IMR-90 (cell line): ENCODE measurements around the gene PPFIA2. TPM values are rescaled to one million over a fixed set of nuclear protein-coding genes. Genes with fewer than 3 reads are reported as not detected.

ENCODE experiments used
- ATAC-seq: fragments of 200-7000 bp; cut with Tn5 transposase; 2 replicates; pipeline ENCODE4 v1.9.1; 2020; ENCODE audit warnings: low read depth, mild to moderate bottlenecking, moderate library complexity
- BruUV-seq: library from RNA; stranded (reverse); fragments of 400-500 nt; replicated peaks from 2 replicates; lab custom pipeline; 2021; lab: Mats Ljungman, UMichigan
- CTCF ChIA-PET: fragments of 300-600 bp; formaldehyde crosslinking; extraction: SDS; loops from one replicate; lab custom pipeline; 2021; ENCODE audit warnings: antibody characterized with exemption; lab: Yijun Ruan, JAX
- POLR2A ChIA-PET: fragments of 300-600 bp; sonication (Branson Sonifier 250); formaldehyde crosslinking; loops from one replicate; lab custom pipeline; 2022; ENCODE audit warnings: antibody characterized with exemption; ENCODE audit not compliant: unreplicated experiment; lab: Charles Lee
- DNase-seq: peaks from one replicate; pipeline ENCODE4 v3.0.0; 2013
- H2AFZ ChIP-seq: replicated peaks from 2 replicates; pipeline ENCODE3; 2013; ENCODE audit warnings: low read length, mild to moderate bottlenecking; ENCODE audit not compliant: poor library complexity
- H2AK5ac ChIP-seq: 2 replicates; pipeline ENCODE4 v1.6.1; 2013; ENCODE audit warnings: low read depth, low read length, inconsistent platforms
- H2AK9ac ChIP-seq: replicated peaks from 2 replicates; pipeline ENCODE3; 2013; ENCODE audit warnings: mild to moderate bottlenecking, low read depth, low read length, moderate library complexity; ENCODE audit not compliant: poor library complexity
- H2BK120ac ChIP-seq: 2 replicates; pipeline ENCODE4 v1.6.1; 2013; ENCODE audit warnings: low read depth, low read length, inconsistent platforms
- H2BK15ac ChIP-seq: 3 replicates; pipeline ENCODE4 v1.6.1; 2013; ENCODE audit warnings: low read depth, low read length, inconsistent platforms
- H2BK20ac ChIP-seq: 2 replicates; pipeline ENCODE4 v1.6.1; 2013; ENCODE audit warnings: low read depth, mild to moderate bottlenecking, inconsistent platforms, low read length, moderate library complexity
- H2BK5ac ChIP-seq: 2 replicates; pipeline ENCODE4 v1.6.1; 2013; ENCODE audit warnings: mild to moderate bottlenecking, low read depth, low read length, inconsistent platforms; ENCODE audit not compliant: poor library complexity, severe bottlenecking
- H3K14ac ChIP-seq: replicated peaks from 2 replicates; pipeline ENCODE4 v1.6.1; 2013; ENCODE audit warnings: low read depth, low read length, inconsistent platforms
- H3K18ac ChIP-seq: 2 replicates; pipeline ENCODE4 v1.6.1; 2013; ENCODE audit warnings: low read depth, low read length, control low read depth
- H3K23ac ChIP-seq: 2 replicates; pipeline ENCODE4 v1.6.1; 2013; ENCODE audit warnings: low read depth, low read length, inconsistent platforms
- H3K27ac ChIP-seq: 2 replicates; pipeline ENCODE4 v1.5.1; 2013; ENCODE audit warnings: mild to moderate bottlenecking, control low read depth, low read length; ENCODE audit not compliant: insufficient read depth
- H3K27me3 ChIP-seq: 2 replicates; pipeline ENCODE4 v1.6.1; 2013; ENCODE audit warnings: low read length; ENCODE audit not compliant: control insufficient read depth, insufficient read depth
- H3K36me3 ChIP-seq: 2 replicates; pipeline ENCODE4 v1.6.1; 2013; ENCODE audit warnings: low read length, mixed read lengths; ENCODE audit not compliant: control insufficient read depth, insufficient read depth
- H3K4ac ChIP-seq: 2 replicates; pipeline ENCODE4 v1.6.1; 2013; ENCODE audit warnings: low read depth, low read length, inconsistent platforms
- H3K4me1 ChIP-seq: 2 replicates; pipeline ENCODE4 v1.6.1; 2013; ENCODE audit warnings: low read length, mixed read lengths; ENCODE audit not compliant: control insufficient read depth, insufficient read depth
- H3K4me2 ChIP-seq: 2 replicates; pipeline ENCODE4 v1.6.1; 2013; ENCODE audit warnings: low read depth, mild to moderate bottlenecking, control low read depth, low read length, moderate library complexity
- H3K4me3 ChIP-seq: 2 replicates; pipeline ENCODE4 v1.5.1; 2013; ENCODE audit warnings: low read depth, mild to moderate bottlenecking, control low read depth, low read length, moderate library complexity; ENCODE audit not compliant: insufficient read depth
- H3K56ac ChIP-seq: 2 replicates; pipeline ENCODE4 v1.6.1; 2013; ENCODE audit warnings: low read length, inconsistent platforms; ENCODE audit not compliant: insufficient read depth; ENCODE audit errors: extremely low read depth
- H3K79me1 ChIP-seq, 2 experiments: 2 replicates each; pipeline ENCODE4 v1.6.1; 2013; ENCODE audit warnings: low read length in 2 of 2, inconsistent platforms in 1 of 2, low read depth in 1 of 2
- H3K9ac ChIP-seq: 2 replicates; pipeline ENCODE4 v1.6.1; 2013; ENCODE audit warnings: low read depth, low read length, control low read depth
- H3K9me1 ChIP-seq: 2 replicates; pipeline ENCODE4 v1.6.1; 2013; ENCODE audit warnings: low read length, inconsistent platforms; ENCODE audit not compliant: insufficient read depth
- H3K9me3 ChIP-seq: 2 replicates; pipeline ENCODE4 v1.6.1; 2013; ENCODE audit warnings: low read length; ENCODE audit not compliant: control insufficient read depth, insufficient read depth
- H4K20me1 ChIP-seq: 2 replicates; pipeline ENCODE4 v1.6.1; 2013; ENCODE audit warnings: low read length, inconsistent platforms; ENCODE audit not compliant: insufficient read depth
- H4K5ac ChIP-seq: 2 replicates; pipeline ENCODE4 v1.6.1; 2013; ENCODE audit warnings: mild to moderate bottlenecking, low read depth, low read length, control low read depth
- H4K8ac ChIP-seq, 2 experiments: 2 replicates each; pipeline ENCODE4 v1.6.1; 2013; ENCODE audit warnings: low read depth in 2 of 2, low read length in 2 of 2, control low read depth in 1 of 2, inconsistent platforms in 1 of 2
- H4K91ac ChIP-seq: 2 replicates; pipeline ENCODE4 v1.6.1; 2013; ENCODE audit warnings: low read depth, low read length, inconsistent platforms; ENCODE audit not compliant: insufficient read depth
- MXI1 ChIP-seq: IDR thresholded peaks from 2 replicates; pipeline ENCODE4 v1.6.1; 2012; ENCODE audit warnings: low read depth, mild to moderate bottlenecking, low read length, moderate library complexity, borderline replicate concordance
- POLR2A ChIP-seq: IDR thresholded peaks from 2 replicates; pipeline ENCODE4 v1.6.1; 2012; ENCODE audit warnings: mild to moderate bottlenecking, low read depth, low read length
- RAD21 ChIP-seq: IDR thresholded peaks from 2 replicates; pipeline ENCODE4 v1.6.1; 2012; ENCODE audit warnings: low read length, improper control_type of control experiment
- RCOR1 ChIP-seq: IDR thresholded peaks from 2 replicates; pipeline ENCODE4 v1.6.1; 2012; ENCODE audit warnings: mild to moderate bottlenecking, low read length, improper control_type of control experiment; ENCODE audit not compliant: insufficient replicate concordance
- SMC3 ChIP-seq: fragments of 150-350 bp; IDR thresholded peaks from 2 replicates; pipeline ENCODE4 v1.6.1; 2016; ENCODE audit warnings: low read depth, mild to moderate bottlenecking, antibody characterized with exemption, low read length, moderate library complexity
- WGBS, 2 experiments: methylation state at CpG; one replicate each; pipeline versions ENCODE4 v1.1.5 to v1.1.7; 2013; ENCODE audit warnings: missing lambda C conversion rate in 2 of 2; ENCODE audit not compliant: insufficient read length in 1 of 2; ENCODE audit errors: extremely low coverage in 2 of 2; 5-methylcytosine and 5-hydroxymethylcytosine counted together
- dilution Hi-C: fragments of 300-500 bp; cut with HindIII; formaldehyde crosslinking; loops from one replicate; pipeline ENCODE4 v1.14.3; 2018; ENCODE audit warnings: low sequenced_read_pairs; ENCODE audit not compliant: unreplicated experiment
- in situ Hi-C: fragments of 300-500 bp; cut with MboI; formaldehyde crosslinking; loops from 3 replicates; pipeline ENCODE4 v1.14.3; 2019; ENCODE audit warnings: low sequenced_read_pairs, inconsistent platforms, mixed read lengths
- intact Hi-C: fragments of 100-400 bp; cut with micrococcal nuclease; formaldehyde crosslinking; loops from 2 replicates; pipeline ENCODE4 v1.10.0; 2022
- polyA plus RNA-seq, 3 experiments: library from polyadenylated mRNA; depleted of rRNA; stranded (reverse); fragments of >200 nt; gene quantifications; 2 replicates each; pipeline ENCODE4 v1.2.3, GENCODE V29; 2012; ENCODE audit warnings: low replicate concordance in 1 of 3
- total RNA-seq: library from RNA; depleted of rRNA; stranded (reverse); fragments of >200 nt; gene quantifications from 2 replicates; pipeline ENCODE4 v1.2.3, GENCODE V29; 2012
- TF ChIP-seq, protein P1 (sequence below): fragments of 150-350 bp; IDR thresholded peaks from 2 replicates; pipeline ENCODE4 v1.6.1; 2017; ENCODE audit warnings: mild to moderate bottlenecking, antibody characterized with exemption, low read length, low read depth
- TF ChIP-seq, protein P2 (sequence below): fragments of 150-350 bp; IDR thresholded peaks from 2 replicates; pipeline ENCODE4 v1.6.1; 2016; ENCODE audit warnings: low read depth, mild to moderate bottlenecking, low read length, moderate library complexity, borderline replicate concordance
- TF ChIP-seq, protein P3 (sequence below): conservative IDR thresholded peaks from 2 replicates; pipeline ENCODE4 v1.5.1; 2012; ENCODE audit warnings: mild to moderate bottlenecking, low read depth, low read length, improper control_type of control experiment

PPFIA2 gene
- total and polyA plus RNA-seq, 2 of the 4 experiments (the other 2 are of a cell fraction): 0.29 to 1.3 TPM

DNA sequence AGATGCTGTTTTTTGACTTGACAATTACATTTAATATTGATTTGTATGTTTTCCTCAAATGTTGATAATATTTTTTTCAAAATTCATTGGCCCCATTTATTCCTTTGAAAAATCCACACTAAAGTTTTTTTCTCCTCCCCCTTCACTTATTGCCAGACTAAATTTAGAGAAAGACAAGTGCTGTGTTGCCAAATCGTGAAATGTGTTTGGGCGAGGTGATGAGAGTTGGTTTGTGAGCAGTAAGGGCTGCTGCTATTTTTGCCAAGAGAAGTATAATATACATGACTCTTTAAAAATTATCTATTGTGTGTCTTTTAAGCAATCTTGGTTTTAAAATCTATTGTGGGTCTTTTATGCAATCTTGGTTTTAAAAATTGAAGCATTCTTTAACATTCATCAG is 188.9 kb downstream of the PPFIA2 start:
- Histone ChIP-seq H2AK5ac (no peak overlapping the region), H3K4me3 (no peak overlapping the region), H3K4me2 (no peak overlapping the region), H2BK5ac (no peak overlapping the region), H2BK120ac (no peak overlapping the region), H3K27me3 (no peaks in the 10 kb centered on the region), H2BK15ac (no peak overlapping the region), H3K36me3 (no peaks in the 10 kb centered on the region), H3K23ac (no peak overlapping the region), H3K56ac (no peak overlapping the region), H3K9me1 (no peaks in the 10 kb centered on the region), H4K8ac (no peak overlapping the region), H3K79me1 (no peaks in the 10 kb centered on the region), H3K27ac (no peak overlapping the region), H4K20me1 (no peaks in the 10 kb centered on the region), H3K9ac (no peak overlapping the region), H3K4ac (no peak overlapping the region), H4K5ac (no peak overlapping the region), H2AK9ac (no peak overlapping the region), H3K9me3 (no peaks in the 10 kb centered on the region), H3K14ac (no peak overlapping the region), H2BK20ac (no peak overlapping the region), H4K91ac (no peak overlapping the region), H3K18ac (no peak overlapping the region), H3K4me1 (no peaks in the 10 kb centered on the region), H2AFZ (no peak overlapping the region)
- intact Hi-C loops (no loop called here), in situ Hi-C loops (no loop called here), dilution Hi-C loops (no loop called here)
- TF ChIP-seq, protein P1, sequence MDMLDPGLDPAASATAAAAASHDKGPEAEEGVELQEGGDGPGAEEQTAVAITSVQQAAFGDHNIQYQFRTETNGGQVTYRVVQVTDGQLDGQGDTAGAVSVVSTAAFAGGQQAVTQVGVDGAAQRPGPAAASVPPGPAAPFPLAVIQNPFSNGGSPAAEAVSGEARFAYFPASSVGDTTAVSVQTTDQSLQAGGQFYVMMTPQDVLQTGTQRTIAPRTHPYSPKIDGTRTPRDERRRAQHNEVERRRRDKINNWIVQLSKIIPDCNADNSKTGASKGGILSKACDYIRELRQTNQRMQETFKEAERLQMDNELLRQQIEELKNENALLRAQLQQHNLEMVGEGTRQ: no peak
- TF ChIP-seq, protein P2, sequence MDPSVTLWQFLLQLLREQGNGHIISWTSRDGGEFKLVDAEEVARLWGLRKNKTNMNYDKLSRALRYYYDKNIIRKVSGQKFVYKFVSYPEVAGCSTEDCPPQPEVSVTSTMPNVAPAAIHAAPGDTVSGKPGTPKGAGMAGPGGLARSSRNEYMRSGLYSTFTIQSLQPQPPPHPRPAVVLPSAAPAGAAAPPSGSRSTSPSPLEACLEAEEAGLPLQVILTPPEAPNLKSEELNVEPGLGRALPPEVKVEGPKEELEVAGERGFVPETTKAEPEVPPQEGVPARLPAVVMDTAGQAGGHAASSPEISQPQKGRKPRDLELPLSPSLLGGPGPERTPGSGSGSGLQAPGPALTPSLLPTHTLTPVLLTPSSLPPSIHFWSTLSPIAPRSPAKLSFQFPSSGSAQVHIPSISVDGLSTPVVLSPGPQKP: no peak
- TF ChIP-seq MXI1: no peak
- TF ChIP-seq RCOR1: no peak
- no peak for TF ChIP-seq RAD21
- TF ChIP-seq, protein P3, sequence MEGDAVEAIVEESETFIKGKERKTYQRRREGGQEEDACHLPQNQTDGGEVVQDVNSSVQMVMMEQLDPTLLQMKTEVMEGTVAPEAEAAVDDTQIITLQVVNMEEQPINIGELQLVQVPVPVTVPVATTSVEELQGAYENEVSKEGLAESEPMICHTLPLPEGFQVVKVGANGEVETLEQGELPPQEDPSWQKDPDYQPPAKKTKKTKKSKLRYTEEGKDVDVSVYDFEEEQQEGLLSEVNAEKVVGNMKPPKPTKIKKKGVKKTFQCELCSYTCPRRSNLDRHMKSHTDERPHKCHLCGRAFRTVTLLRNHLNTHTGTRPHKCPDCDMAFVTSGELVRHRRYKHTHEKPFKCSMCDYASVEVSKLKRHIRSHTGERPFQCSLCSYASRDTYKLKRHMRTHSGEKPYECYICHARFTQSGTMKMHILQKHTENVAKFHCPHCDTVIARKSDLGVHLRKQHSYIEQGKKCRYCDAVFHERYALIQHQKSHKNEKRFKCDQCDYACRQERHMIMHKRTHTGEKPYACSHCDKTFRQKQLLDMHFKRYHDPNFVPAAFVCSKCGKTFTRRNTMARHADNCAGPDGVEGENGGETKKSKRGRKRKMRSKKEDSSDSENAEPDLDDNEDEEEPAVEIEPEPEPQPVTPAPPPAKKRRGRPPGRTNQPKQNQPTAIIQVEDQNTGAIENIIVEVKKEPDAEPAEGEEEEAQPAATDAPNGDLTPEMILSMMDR: no peak
- TF ChIP-seq SMC3: no peak
- TF ChIP-seq POLR2A: no peak
- no peak for DNase-seq
- ChIA-PET CTCF (no interaction called here), POLR2A (no interaction called here)
- no peak for ATAC-seq
- no TSS peak for BruUV-seq
- WGBS, 2 experiments: no CpG with 5 or more reads among the region's 2 CpGs
